SK-N-SH (cell line): ENCODE data around the gene CEP63.

Experiments
- CTCF ChIP-seq: fragments of 200-600 bp; sonication (generic); IDR thresholded peaks from 2 replicates; pipeline ENCODE4 v1.6.1; 2017; ENCODE audit warnings: antibody characterized with exemption, mild to moderate bottlenecking, moderate library complexity
- EP300 ChIP-seq, 2 experiments: IDR thresholded peaks; 2 replicates each; pipeline versions ENCODE4 v1.4.0 to v1.6.1; 2012; ENCODE audit warnings: borderline replicate concordance in 1 of 2, low read depth in 1 of 2, low read length in 1 of 2
- GATA2 ChIP-seq: sonication (generic); formaldehyde crosslinking; IDR thresholded peaks from 2 replicates; pipeline ENCODE4 v1.5.0; 2020; ENCODE audit warnings: mild to moderate bottlenecking, missing genetic modification reagents
- JUND ChIP-seq: IDR thresholded peaks from 2 replicates; pipeline ENCODE4 v1.4.0; 2012
- MAX ChIP-seq: IDR thresholded peaks from 2 replicates; pipeline ENCODE4 v1.4.0; 2012; ENCODE audit warnings: low read depth
- MXI1 ChIP-seq: IDR thresholded peaks from 2 replicates; pipeline ENCODE4 v1.6.1; 2012; ENCODE audit warnings: mild to moderate bottlenecking, low read depth, low read length, improper control_type of control experiment
- NRF1 ChIP-seq: IDR thresholded peaks from 2 replicates; pipeline ENCODE4 v1.6.1; 2012; ENCODE audit warnings: low read depth, mild to moderate bottlenecking, low read length
- RAD21 ChIP-seq: IDR thresholded peaks from 2 replicates; pipeline ENCODE4 v1.6.1; 2012; ENCODE audit warnings: mild to moderate bottlenecking, low read length
- TAF1 ChIP-seq: IDR thresholded peaks from 2 replicates; pipeline ENCODE4 v1.6.1; 2012; ENCODE audit warnings: low read depth, mild to moderate bottlenecking, low read length, moderate library complexity, borderline replicate concordance
- YY1 ChIP-seq: IDR thresholded peaks from 2 replicates; pipeline ENCODE4 v1.4.0; 2012; ENCODE audit warnings: low read depth, mild to moderate bottlenecking

GRCh38 chr3:134613006-134613520 is 127.2 kb downstream of the CEP63 start:
- TF ChIP-seq CTCF (no peak), RAD21 (no peak), TAF1 (no peak), EP300 (IDR thresholded peaks at IDR 0.05; ENCODE audit: borderline replicate concordance in 1 of 2, low read depth in 1 of 2, low read length in 1 of 2) (no peak), NRF1 (no peak), JUND (no peak), YY1 (no peak), MXI1 (no peak), MAX (no peak), GATA2 (CRISPR knock-in tag) (no peak)
